Heart left ventricle (tissue), 16 donors: ENCODE results near the gene PRKACA. TPM values are rescaled to one million over a fixed set of nuclear protein-coding genes. Genes with fewer than 3 reads are reported as not detected.
"Not testable (repeated sequence)": the region's sequence is repeated elsewhere in the genome, so short reads cannot be mapped to it uniquely, and the experiment has no call there.

Experiments used
- ATAC-seq, 4 donors: fragments of 200-7000 bp; cut with Tn5 transposase; one replicate each; pipeline ENCODE4 v1.9.1; 2020 to 2022; ENCODE audit warnings: moderate library complexity in 4 of 4, mild to moderate bottlenecking in 3 of 4, moderate number of reproducible peaks in 1 of 4
- DNase-seq, 5 donors: peaks; one replicate each; pipeline ENCODE4 v3.0.0-alpha.2; 2020
- H3K27ac ChIP-seq, 12 donors: fragments of 200-600 bp; sonication (generic) in 4 of 12; one replicate each; pipeline versions ENCODE4 v1.5.0 to v1.8.0; 2016 to 2022; ENCODE audit warnings: mild to moderate bottlenecking in 2 of 12
- H3K27me3 ChIP-seq, 9 donors: fragments of 200-600 bp; sonication (generic) in 2 of 9; one replicate each; pipeline versions ENCODE4 v1.5.1 to v1.8.0; 2016 to 2022; ENCODE audit warnings: mild to moderate bottlenecking in 3 of 9
- H3K36me3 ChIP-seq, 9 donors: fragments of 200-600 bp; sonication (generic) in 2 of 9; one replicate each; pipeline versions ENCODE4 v1.5.0 to v1.8.0; 2018 to 2022; ENCODE audit warnings: mild to moderate bottlenecking in 2 of 9
- H3K4me1 ChIP-seq, 12 donors: fragments of 200-600 bp; sonication (generic) in 4 of 12; one replicate each; pipeline versions ENCODE4 v1.5.0 to v1.8.0; 2016 to 2022; ENCODE audit warnings: mild to moderate bottlenecking in 3 of 12
- H3K4me3 ChIP-seq, 12 donors: fragments of 200-600 bp; sonication (generic) in 4 of 12; one replicate each; pipeline versions ENCODE4 v1.5.0 to v1.8.0; 2017 to 2022; ENCODE audit warnings: mild to moderate bottlenecking in 9 of 12, moderate library complexity in 4 of 12
- H3K9me3 ChIP-seq, 12 donors: fragments of 200-600 bp; sonication (generic) in 4 of 12; one replicate each; pipeline versions ENCODE4 v1.5.0 to v1.8.0; 2016 to 2022; ENCODE audit warnings: mild to moderate bottlenecking in 1 of 12
- POLR2A ChIP-seq, 2 donors: fragments of 450-650 bp; IDR thresholded peaks; one replicate each; pipeline ENCODE4 v1.6.1; 2017; ENCODE audit warnings: antibody characterized with exemption in 2 of 2, mild to moderate bottlenecking in 2 of 2, moderate library complexity in 2 of 2
- WGBS, 4 donors: extraction: QIAGEN DNeasy Blood & Tissue Kit in 2 of 4; methylation state at CpG; one replicate each; pipeline versions ENCODE4 v1.1.5 to v1.1.7; 2013 to 2018; 5-methylcytosine and 5-hydroxymethylcytosine counted together
- intact Hi-C, 10 donors: fragments of 100-400 bp; cut with DNase I; formaldehyde crosslinking; loops; one replicate each; pipeline versions ENCODE4 v1.11.1 to v1.14.2; 2022
- polyA plus RNA-seq, 2 donors: library from polyadenylated mRNA; stranded (reverse); fragments of 200-250 nt; gene quantifications; one replicate each; pipeline ENCODE4 v1.2.3, GENCODE V29; 2013
- total RNA-seq, 9 donors: library from RNA; depleted of rRNA in 2 of 9; stranded (reverse); fragments of >200 nt in 2 of 9; fragmentation: NEBNext Ultra II Directional in 3 of 9; extraction: Animal tissue kit (Norgen Biotek cat#: 25700) in 3 of 9; gene quantifications; one replicate each; pipeline versions ENCODE4 v1.1.0 to v1.2.4, GENCODE V29; 2016 to 2023
- TF ChIP-seq, protein P1 (sequence below), 12 donors: fragments of 200-600 bp; sonication (generic) in 4 of 12; IDR thresholded peaks; one replicate each; pipeline versions ENCODE4 v1.5.0 to v1.8.0; 2018 to 2022; ENCODE audit warnings: antibody characterized with exemption in 12 of 12, mild to moderate bottlenecking in 5 of 12
- donor health status: ischemic (EF 13 %, LVEDD 7.1; RV severe dilation, severe dysfunction).
- donor health status: healthy with polysubstance abuse.
- donor health status: DM: no; HTN: yes; CAD: no.
- donor health status: DM: no; HTN: no; CAD: no.
- donor health status: ischemic (EF 25% LVEDD 6.9; RV normal size, moderate dysfunction).
- donor health status: ischemic (EF 25% LVEDD 5.7; RV mildly dilated, moderate dysfunction).
- donor health status: healthy.
- donor health status: DM: yes; HTN: yes; CAD: no.
- donor health status: ischemic (EF 35%, LVEDD 5.7; RV mildly dilated, moderate dysfunction).
- donor health status: nonischemic (EF 11% LVEDD 7.7; RV severe dilation, severe dysfunction).
- donor health status: DM: yes; HTN: yes; CAD: no.
- donor health status: PGD.
- donor health status: ischemic (EF 29% LVEDD 5.4; RV normal size, mild dysfunction).
- donor health status: nonischemic (EF 23%, LVEDD 6.1; RV moderate dilation, normal function).

Gene PRKACA
- total and polyA plus RNA-seq, 11 donors, result 216 to 554 (median 454) TPM

DNA sequence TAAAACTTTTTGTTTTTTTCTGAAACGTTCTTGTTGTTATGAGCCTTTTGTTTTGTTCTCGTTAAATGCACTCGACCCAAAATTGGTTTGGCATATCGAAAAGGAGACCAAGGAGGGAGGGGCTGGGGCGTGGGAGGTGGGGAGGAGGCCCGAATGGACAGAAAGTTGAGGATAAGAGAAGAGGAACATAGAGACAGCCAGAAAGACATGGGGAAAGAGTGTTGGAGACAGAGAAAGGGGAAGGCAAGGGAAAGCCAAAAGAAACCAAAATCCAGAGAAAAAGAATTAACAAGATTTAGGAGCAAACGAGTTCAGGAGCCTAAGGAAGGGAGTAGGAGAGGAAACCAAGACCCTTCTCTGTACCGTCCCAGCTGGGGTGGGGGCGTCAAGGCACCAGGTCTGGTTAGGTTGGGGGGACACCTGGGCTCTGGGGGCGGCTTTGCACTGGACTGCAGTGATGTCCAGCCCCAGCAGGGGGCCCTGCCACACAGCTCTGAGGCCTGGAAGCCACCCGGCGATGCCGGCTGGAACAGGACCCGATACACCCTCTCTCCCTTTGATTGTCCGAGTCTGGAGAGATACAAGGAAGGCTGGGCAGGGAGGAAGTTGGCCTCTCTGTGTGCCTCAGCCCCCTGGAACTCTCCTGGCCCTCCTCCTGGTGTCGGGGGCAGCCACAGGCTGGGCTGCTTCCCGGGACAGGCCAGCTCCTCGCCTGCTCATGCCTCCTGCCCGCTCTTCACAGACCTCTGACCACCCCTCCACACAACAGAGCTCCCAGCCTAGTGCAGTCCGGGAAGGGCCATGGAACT is 30.4 kb upstream of the PRKACA start:
- DNase-seq (peak; percentile 71 to 89 (median 79)), ATAC-seq (peak; percentile 81 to 89 (median 86))
- Histone ChIP-seq H3K4me1 (peaks cover 9 to 40% (median 27%) of the 10 kb centered on the region in 12 donors), H3K27me3 (no peaks in the 10 kb centered on the region), H3K27ac (peak overlapping the region in 11 of 12 donors; percentile 55 to 92 (median 83)), H3K4me3 (peak overlapping the region in 4 of 12 donors; percentile 4 to 32 (median 10)), H3K9me3 (no peaks in the 10 kb centered on the region), H3K36me3 (peaks cover 0 to 14% (median 8%) of the 10 kb centered on the region in 9 donors)
- TF ChIP-seq POLR2A (IDR thresholded peaks at IDR 0.05), result no peak
- TF ChIP-seq, protein P1, sequence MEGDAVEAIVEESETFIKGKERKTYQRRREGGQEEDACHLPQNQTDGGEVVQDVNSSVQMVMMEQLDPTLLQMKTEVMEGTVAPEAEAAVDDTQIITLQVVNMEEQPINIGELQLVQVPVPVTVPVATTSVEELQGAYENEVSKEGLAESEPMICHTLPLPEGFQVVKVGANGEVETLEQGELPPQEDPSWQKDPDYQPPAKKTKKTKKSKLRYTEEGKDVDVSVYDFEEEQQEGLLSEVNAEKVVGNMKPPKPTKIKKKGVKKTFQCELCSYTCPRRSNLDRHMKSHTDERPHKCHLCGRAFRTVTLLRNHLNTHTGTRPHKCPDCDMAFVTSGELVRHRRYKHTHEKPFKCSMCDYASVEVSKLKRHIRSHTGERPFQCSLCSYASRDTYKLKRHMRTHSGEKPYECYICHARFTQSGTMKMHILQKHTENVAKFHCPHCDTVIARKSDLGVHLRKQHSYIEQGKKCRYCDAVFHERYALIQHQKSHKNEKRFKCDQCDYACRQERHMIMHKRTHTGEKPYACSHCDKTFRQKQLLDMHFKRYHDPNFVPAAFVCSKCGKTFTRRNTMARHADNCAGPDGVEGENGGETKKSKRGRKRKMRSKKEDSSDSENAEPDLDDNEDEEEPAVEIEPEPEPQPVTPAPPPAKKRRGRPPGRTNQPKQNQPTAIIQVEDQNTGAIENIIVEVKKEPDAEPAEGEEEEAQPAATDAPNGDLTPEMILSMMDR (IDR thresholded peaks at IDR 0.05), result peak; percentile 75 to 96 (median 88)
- intact Hi-C loops, result loop anchor here (1.0 to 10.0 kb wide), 14 partner anchors 47 to 327 kb away; partner anchors contain the start of genes PTGER1 (in 3 of the 10) and ADGRL1 (in 2 of the 10)
- WGBS, 4 donors, result 31 to 34% (median 32%) methylated on average over 20 of the region's 20 CpGs

DNA sequence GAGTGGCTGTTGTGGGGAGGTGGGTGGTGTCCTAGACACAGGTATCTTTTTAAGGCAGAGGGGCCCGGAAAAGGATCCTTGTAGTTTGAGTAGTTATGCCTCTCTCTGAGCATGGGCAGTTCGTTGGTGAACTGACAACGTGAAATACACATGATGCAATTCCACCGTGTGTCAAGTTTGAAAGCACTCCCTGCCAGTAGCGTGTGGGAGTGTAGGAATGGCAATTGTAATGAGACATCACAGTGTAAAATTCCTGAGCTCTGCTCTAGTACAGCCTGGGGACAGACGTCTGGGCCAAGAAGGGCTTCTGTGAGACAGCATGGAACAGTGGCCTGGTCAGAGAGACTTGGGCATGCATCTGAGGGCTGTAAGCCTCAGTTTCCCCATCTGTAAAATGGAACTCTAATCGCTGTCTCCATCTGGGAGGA is 29.2 kb upstream of the PRKACA start:
- Histone ChIP-seq H3K4me1 (peaks cover 9 to 40% (median 27%) of the 10 kb centered on the region in 12 donors), H3K36me3 (peaks cover 0 to 3% (median 0%) of the 10 kb centered on the region in 9 donors), H3K27ac (no peak overlapping the region), H3K27me3 (no peaks in the 10 kb centered on the region), H3K4me3 (no peak overlapping the region), H3K9me3 (no peaks in the 10 kb centered on the region)
- DNase-seq (no peak), ATAC-seq (peak in 2 of 4 donors; percentile 8 to 62)
- TF ChIP-seq, protein P1 (IDR thresholded peaks at IDR 0.05), result no peak
- no peak for TF ChIP-seq POLR2A (IDR thresholded peaks at IDR 0.05)
- intact Hi-C loops, result loop anchor here (2.0 to 10.0 kb wide), 13 partner anchors 48 to 328 kb away; partner anchors contain the start of genes PTGER1 (in 3 of the 10) and ADGRL1 (in 2 of the 10)
- 55 to 66% (median 60%) methylated on average over 7 of the region's 7 CpGs for WGBS, 4 donors

DNA sequence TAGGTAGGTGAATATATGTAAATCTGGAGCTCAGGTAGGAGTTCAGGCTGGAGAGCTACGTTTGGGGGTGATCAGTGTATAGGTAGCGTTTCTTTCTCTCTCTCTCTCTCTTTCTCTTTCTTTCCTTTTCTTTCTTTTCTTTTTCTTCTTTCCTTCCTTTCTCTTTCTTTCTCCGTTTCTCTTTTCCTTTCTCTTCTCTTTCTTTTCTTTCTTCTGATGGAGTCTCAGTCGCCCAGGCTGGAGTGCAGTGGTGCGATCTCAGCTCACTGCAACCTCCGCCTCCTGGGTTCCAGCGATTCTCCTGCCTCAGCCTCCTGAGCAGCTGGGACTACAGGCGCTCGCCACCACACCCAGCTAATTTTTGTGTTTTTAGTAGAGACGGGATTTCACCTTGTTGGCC is 28.6 kb upstream of the PRKACA start:
- H3K27ac ChIP-seq, H3K4me3 ChIP-seq, DNase-seq, H3K36me3 ChIP-seq, H3K9me3 ChIP-seq, ATAC-seq, H3K27me3 ChIP-seq: not testable (repeated sequence)
- H3K4me1 ChIP-seq, result peaks cover 9 to 40% (median 27%) of the 10 kb centered on the region in 12 donors
- intact Hi-C loops, result loop anchor here (2.0 to 10.0 kb wide), 13 partner anchors 49 to 329 kb away; partner anchors contain the start of genes PTGER1 (in 3 of the 10) and ADGRL1 (in 2 of the 10)
- 94% methylated on average over 10 of the region's 10 CpGs for WGBS, 4 donors

DNA sequence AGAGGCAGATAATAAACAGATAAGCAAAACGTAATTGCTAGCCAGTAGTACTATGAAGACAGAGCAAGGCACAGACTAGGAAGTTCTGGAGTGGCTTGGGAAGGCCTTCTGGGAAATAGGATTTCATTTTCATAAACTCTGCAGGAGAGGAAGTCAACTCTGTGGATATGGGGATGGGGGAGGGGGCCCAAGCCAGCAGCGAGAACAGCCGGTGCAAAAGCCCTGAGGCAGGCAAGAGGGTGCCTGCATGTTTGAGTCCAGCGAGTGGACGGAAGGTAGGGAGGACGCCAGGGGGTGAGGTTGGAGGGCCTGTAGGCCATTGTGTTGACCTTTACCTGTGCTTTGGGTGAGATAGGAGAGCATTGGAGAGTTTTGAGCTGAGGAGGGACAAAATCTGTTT is 27.8 kb upstream of the PRKACA start:
- no peaks in the 10 kb centered on the region for H3K36me3 ChIP-seq
- no peaks in the 10 kb centered on the region for H3K27me3 ChIP-seq
- 78 to 91% (median 84%) methylated on average over 6 of the region's 6 CpGs for WGBS, 4 donors
- intact Hi-C loops, result loop anchor here (5.0 to 10.0 kb wide), 12 partner anchors 49 to 329 kb away; partner anchors contain the start of genes PTGER1 (in 3 of the 10) and ADGRL1 (in 2 of the 10)
- H3K27ac ChIP-seq, result no peak overlapping the region
- ATAC-seq, result no peak
- H3K9me3 ChIP-seq, result no peaks in the 10 kb centered on the region
- H3K4me3 ChIP-seq, result no peak overlapping the region
- DNase-seq, result no peak
- peaks cover 6 to 41% (median 23%) of the 10 kb centered on the region in 12 donors for H3K4me1 ChIP-seq
- TF ChIP-seq POLR2A (IDR thresholded peaks at IDR 0.05), result no peak
- TF ChIP-seq, protein P1 (IDR thresholded peaks at IDR 0.05), result no peak
